Panc1 (cell line): Measurements from ENCODE around the gene NOP14. TPM values are rescaled to one million over a fixed set of nuclear protein-coding genes. Genes with fewer than 3 reads are reported as not detected.
A peak's percentile ranks its signal among the peaks of the same experiment; 100 is the strongest.

Experiments
- ATAC-seq: fragments of 200-7000 bp; cut with Tn5 transposase; 2 replicates; pipeline ENCODE4 v1.9.1; 2020; ENCODE audit warnings: mild to moderate bottlenecking, moderate library complexity
- BruUV-seq: library from RNA; stranded (reverse); fragments of 400-500 nt; replicated peaks from 2 replicates; lab custom pipeline; 2021; lab: Mats Ljungman, UMichigan
- CTCF ChIA-PET: fragments of 300-600 bp; sonication (Branson Sonifier 250); formaldehyde crosslinking; loops from one replicate; lab custom pipeline; 2022; ENCODE audit warnings: antibody characterized with exemption; lab: Charles Lee
- POLR2A ChIA-PET: fragments of 300-600 bp; sonication (Branson Sonifier 250); formaldehyde crosslinking; loops from one replicate; lab custom pipeline; 2022; ENCODE audit warnings: antibody characterized with exemption; lab: Charles Lee
- DNase-seq: peaks from one replicate; pipeline ENCODE4 v3.0.0-alpha.2; 2010; ENCODE audit warnings: low read depth, low spot score
- H3K27ac ChIP-seq: 2 replicates; pipeline ENCODE4 v1.5.1; 2011; ENCODE audit warnings: mild to moderate bottlenecking, low read length, inconsistent platforms
- H3K27me3 ChIP-seq: fragments of 200-500 bp; sonication (Bioruptor generic); 2 replicates; pipeline ENCODE4 v1.6.0; 2014; ENCODE audit warnings: low read length, inconsistent platforms; ENCODE audit not compliant: control insufficient read depth, insufficient read depth
- H3K36me3 ChIP-seq: fragments of 200-500 bp; sonication (Bioruptor generic); 2 replicates; pipeline ENCODE4 v1.5.1; 2014; ENCODE audit warnings: inconsistent platforms, mild to moderate bottlenecking, low read length, moderate library complexity; ENCODE audit not compliant: control insufficient read depth, insufficient read depth
- H3K4me1 ChIP-seq: 2 replicates; pipeline ENCODE4 v1.5.1; 2011; ENCODE audit warnings: inconsistent platforms, mild to moderate bottlenecking, low read length, moderate library complexity; ENCODE audit not compliant: control insufficient read depth, insufficient read depth
- H3K4me3 ChIP-seq, 2 experiments: 2 replicates each; pipeline ENCODE4 v1.5.1; 2011 to 2012; ENCODE audit warnings: low read depth in 2 of 2, low read length in 2 of 2, mild to moderate bottlenecking in 2 of 2, inconsistent platforms in 1 of 2, moderate library complexity in 1 of 2
- H3K9me3 ChIP-seq: fragments of 200-500 bp; sonication (Bioruptor generic); 2 replicates; pipeline ENCODE4 v1.5.1; 2014; ENCODE audit warnings: low read depth, mild to moderate bottlenecking, inconsistent platforms, low read length, moderate library complexity; ENCODE audit not compliant: control insufficient read depth, insufficient read depth
- CTCF ChIP-seq: fragments of 450-650 bp; IDR thresholded peaks from 2 replicates; pipeline ENCODE4 v1.5.1; 2017; ENCODE audit warnings: mild to moderate bottlenecking
- POLR2AphosphoS5 ChIP-seq: IDR thresholded peaks from 2 replicates; pipeline ENCODE4 v1.6.1; 2012; ENCODE audit warnings: mild to moderate bottlenecking, low read depth, low read length, moderate library complexity
- SIN3A ChIP-seq: IDR thresholded peaks from 2 replicates; pipeline ENCODE4 v1.6.1; 2012; ENCODE audit warnings: low read depth, mild to moderate bottlenecking, low read length, moderate library complexity, borderline replicate concordance; ENCODE audit not compliant: insufficient read depth
- TCF7L2 ChIP-seq: IDR thresholded peaks from 2 replicates; pipeline ENCODE4 v1.6.1; 2011; ENCODE audit warnings: mild to moderate bottlenecking, low read depth, low read length, inconsistent platforms
- in situ Hi-C: cut with HindIII; loops from 2 replicates; pipeline ENCODE4 v1.10.0; 2016; ENCODE audit warnings: low sequenced_read_pairs, low pct_unique_long_range_greater_than_20kb
- intact Hi-C: fragments of 100-400 bp; cut with micrococcal nuclease; formaldehyde crosslinking; loops from one replicate; pipeline ENCODE4 v1.10.0; 2022; ENCODE audit not compliant: unreplicated experiment
- total RNA-seq: library from RNA; stranded (reverse); gene quantifications from one replicate; pipeline ENCODE4 v1.2.1, GENCODE V29; 2021; ENCODE audit not compliant: unreplicated experiment
- TF ChIP-seq, protein P1 (sequence below), 2 experiments: IDR thresholded peaks; 2 replicates each; pipeline ENCODE4 v1.6.1; 2011 to 2012; ENCODE audit warnings: low read depth in 2 of 2, control low read depth in 1 of 2, low read length in 1 of 2, mild to moderate bottlenecking in 1 of 2, moderate library complexity in 1 of 2; ENCODE audit not compliant: insufficient read depth in 1 of 2

The NOP14 gene
- total RNA-seq, 1 experiment from 2014 or later: 32.9 TPM

- Histone ChIP-seq H3K4me1 (peaks cover 3% of the 10 kb centered on the region; the same call in 1 of the 2 replicates), H3K4me3 (no peak overlapping the region), H3K36me3 (peaks cover 18% of the 10 kb centered on the region), H3K27ac (no peak overlapping the region), H3K27me3 (no peaks in the 10 kb centered on the region), H3K9me3 (no peaks in the 10 kb centered on the region)
- no TSS peak for BruUV-seq
- ATAC-seq (peak; percentile 62; the same call in 1 of the 2 replicates), DNase-seq (no peak)
- CTCF ChIA-PET: no interaction called here
- in situ Hi-C loops (no loop called here), intact Hi-C loops (no loop called here)
- POLR2A ChIA-PET: no interaction called here
- TF ChIP-seq POLR2AphosphoS5 (no peak), CTCF (peak; percentile 47)
Observed at GRCh38 chr4:2954358-2955185, 8.6 kb downstream of the NOP14 start.

DNA sequence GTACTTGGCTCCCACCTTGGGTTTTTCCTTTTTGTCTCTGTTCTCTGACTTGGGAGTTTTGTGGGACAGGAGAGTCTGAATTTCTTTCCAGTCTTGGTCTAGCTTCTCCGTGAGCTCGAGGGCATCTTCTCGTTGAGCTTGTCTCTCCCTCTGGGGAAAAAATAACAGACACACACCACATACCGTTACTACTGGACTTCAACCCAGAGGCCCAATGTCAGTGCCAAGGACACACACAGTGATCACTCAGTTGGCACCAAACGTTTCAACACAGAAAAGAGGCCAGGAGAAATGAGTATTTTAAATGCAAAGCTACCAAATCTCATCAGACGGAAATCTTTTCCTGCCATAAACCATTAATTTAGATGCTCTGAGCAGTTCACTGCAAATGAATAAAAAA lies 9.7 kb downstream of the NOP14 start:
- peaks cover 18% of the 10 kb centered on the region for H3K36me3 ChIP-seq
- CTCF ChIA-PET: no interaction called here
- TF ChIP-seq POLR2AphosphoS5 (no peak), TCF7L2 (no peak), SIN3A (no peak), CTCF (no peak)
- TF ChIP-seq, protein P1, sequence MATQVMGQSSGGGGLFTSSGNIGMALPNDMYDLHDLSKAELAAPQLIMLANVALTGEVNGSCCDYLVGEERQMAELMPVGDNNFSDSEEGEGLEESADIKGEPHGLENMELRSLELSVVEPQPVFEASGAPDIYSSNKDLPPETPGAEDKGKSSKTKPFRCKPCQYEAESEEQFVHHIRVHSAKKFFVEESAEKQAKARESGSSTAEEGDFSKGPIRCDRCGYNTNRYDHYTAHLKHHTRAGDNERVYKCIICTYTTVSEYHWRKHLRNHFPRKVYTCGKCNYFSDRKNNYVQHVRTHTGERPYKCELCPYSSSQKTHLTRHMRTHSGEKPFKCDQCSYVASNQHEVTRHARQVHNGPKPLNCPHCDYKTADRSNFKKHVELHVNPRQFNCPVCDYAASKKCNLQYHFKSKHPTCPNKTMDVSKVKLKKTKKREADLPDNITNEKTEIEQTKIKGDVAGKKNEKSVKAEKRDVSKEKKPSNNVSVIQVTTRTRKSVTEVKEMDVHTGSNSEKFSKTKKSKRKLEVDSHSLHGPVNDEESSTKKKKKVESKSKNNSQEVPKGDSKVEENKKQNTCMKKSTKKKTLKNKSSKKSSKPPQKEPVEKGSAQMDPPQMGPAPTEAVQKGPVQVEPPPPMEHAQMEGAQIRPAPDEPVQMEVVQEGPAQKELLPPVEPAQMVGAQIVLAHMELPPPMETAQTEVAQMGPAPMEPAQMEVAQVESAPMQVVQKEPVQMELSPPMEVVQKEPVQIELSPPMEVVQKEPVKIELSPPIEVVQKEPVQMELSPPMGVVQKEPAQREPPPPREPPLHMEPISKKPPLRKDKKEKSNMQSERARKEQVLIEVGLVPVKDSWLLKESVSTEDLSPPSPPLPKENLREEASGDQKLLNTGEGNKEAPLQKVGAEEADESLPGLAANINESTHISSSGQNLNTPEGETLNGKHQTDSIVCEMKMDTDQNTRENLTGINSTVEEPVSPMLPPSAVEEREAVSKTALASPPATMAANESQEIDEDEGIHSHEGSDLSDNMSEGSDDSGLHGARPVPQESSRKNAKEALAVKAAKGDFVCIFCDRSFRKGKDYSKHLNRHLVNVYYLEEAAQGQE (IDR thresholded peaks at IDR 0.05; ENCODE audit: insufficient read depth in 1 of 2, low read depth in 2 of 2, low read length in 1 of 2): no peak
- no peak for DNase-seq
- H3K4me1 ChIP-seq: peaks cover 3% of the 10 kb centered on the region; the same call in 1 of the 2 replicates
- in situ Hi-C loops: no loop called here
- H3K9me3 ChIP-seq: no peaks in the 10 kb centered on the region
- H3K4me3 ChIP-seq: no peak overlapping the region
- POLR2A ChIA-PET: interaction anchor here (0.5 kb wide), 1 partner anchor 43 kb away, joined by 4 read pairs; no protein-coding TSS in a partner anchor
- H3K27ac ChIP-seq: no peak overlapping the region
- BruUV-seq: no TSS peak
- no peak for ATAC-seq
- no peaks in the 10 kb centered on the region for H3K27me3 ChIP-seq
- intact Hi-C loops: no loop called here
